Uterus (tissue), 4 donors: Measurements from ENCODE around the gene DGKD. TPM values are rescaled to one million over a fixed set of nuclear protein-coding genes. Genes with fewer than 3 reads are reported as not detected.

Experiments used
- DNase-seq, 2 donors: peaks; one replicate each; pipeline ENCODE4 v3.0.0-alpha.2; 2019 to 2020
- H3K27ac ChIP-seq, 2 donors: fragments of 200-600 bp; sonication (generic); 1 replicate in 1 of 2; 2 replicates in 1 of 2; pipeline ENCODE4 v1.5.1; 2016 to 2018
- H3K27me3 ChIP-seq, 2 donors: fragments of 200-600 bp; sonication (generic); one replicate each; pipeline ENCODE4 v1.5.1; 2018 to 2019; ENCODE audit warnings: control low read depth in 1 of 2
- H3K36me3 ChIP-seq, 2 donors: fragments of 200-600 bp; sonication (generic); one replicate each; pipeline ENCODE4 v1.5.1; 2019; ENCODE audit warnings: control low read depth in 1 of 2
- H3K4me1 ChIP-seq, 2 donors: fragments of 200-600 bp; sonication (generic); one replicate each; pipeline ENCODE4 v1.5.1; 2018 to 2019; ENCODE audit warnings: control low read depth in 1 of 2
- H3K4me3 ChIP-seq, 2 donors: fragments of 200-600 bp; sonication (generic); 1 replicate in 1 of 2; 2 replicates in 1 of 2; pipeline ENCODE4 v1.5.1; 2018 to 2019; ENCODE audit warnings: mild to moderate bottlenecking in 1 of 2
- H3K9me3 ChIP-seq, 2 donors: fragments of 200-600 bp; sonication (generic); one replicate each; pipeline ENCODE4 v1.5.1; 2019; ENCODE audit warnings: control low read depth in 1 of 2
- POLR2A ChIP-seq, 2 donors: fragments of 450-650 bp; IDR thresholded peaks; one replicate each; pipeline ENCODE4 v1.6.1; 2016; ENCODE audit warnings: antibody characterized with exemption in 2 of 2, mild to moderate bottlenecking in 1 of 2, moderate library complexity in 1 of 2
- intact Hi-C: fragments of 100-400 bp; cut with DNase I; formaldehyde crosslinking; loops from one replicate; pipeline ENCODE4 v1.15.1; 2023; ENCODE audit warnings: low total_unique reads
- total RNA-seq, 4 donors: library from RNA; depleted of rRNA in 3 of 4; stranded (reverse); fragments of >200 nt in 3 of 4; gene quantifications; one replicate each; pipeline versions ENCODE4 v1.1.0 to v1.2.4, GENCODE V29; 2014 to 2023
- TF ChIP-seq, protein P1 (sequence below), 4 experiments: fragments of 200-600 bp in 2 of 4; fragments of 450-650 bp in 2 of 4; sonication (generic) in 2 of 4; IDR thresholded peaks; one replicate each; pipeline ENCODE4 v1.5.1; 2016 to 2019; ENCODE audit warnings: antibody characterized with exemption in 4 of 4, mild to moderate bottlenecking in 2 of 4, moderate library complexity in 1 of 4
- donor health status: DM: yes; HTN: yes; CAD: no.

The DGKD gene
- total RNA-seq, 4 donors from 2014 or later: 5.0 to 46.1 (median 28.0) TPM

DNA sequence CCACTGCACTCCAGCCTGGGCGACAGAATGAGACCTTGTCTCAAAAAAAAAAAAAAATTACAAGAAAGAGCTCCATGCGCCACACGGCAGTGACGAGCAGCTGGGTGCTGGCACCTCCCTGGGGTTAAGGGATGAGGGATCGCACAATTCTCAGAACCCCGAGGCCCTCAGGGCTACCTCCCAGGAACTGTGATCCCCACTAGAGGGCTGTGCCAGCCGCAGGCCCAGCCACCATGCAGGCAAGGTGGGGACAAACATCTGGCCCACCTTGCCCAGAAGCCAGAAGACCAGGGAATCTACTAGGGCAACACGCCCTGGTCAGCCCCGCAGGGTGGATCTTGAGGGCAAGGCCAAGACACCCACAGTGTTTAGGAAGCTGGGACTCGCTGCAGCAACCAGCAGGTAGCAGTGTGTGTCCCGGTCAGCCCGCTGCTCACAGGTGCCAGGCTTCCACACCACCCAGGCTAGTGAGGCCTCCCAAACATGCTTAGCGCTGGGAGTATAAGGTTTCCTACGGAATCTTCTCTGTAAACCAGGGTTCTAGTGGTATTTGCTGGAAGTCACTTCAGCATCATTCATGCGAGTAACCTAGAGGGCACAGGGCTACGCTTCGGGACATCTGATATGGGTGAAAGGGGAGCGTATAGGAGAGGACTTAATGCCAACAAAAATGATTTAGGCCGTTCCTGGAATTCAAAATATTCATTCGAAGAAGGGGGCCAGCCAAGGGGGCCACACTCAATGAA, 39.9 kb upstream of the DGKD start:
- Histone ChIP-seq H3K36me3 (no peaks in the 10 kb centered on the region), H3K27me3 (no peaks in the 10 kb centered on the region), H3K4me3 (no peak overlapping the region), H3K4me1 (no peaks in the 10 kb centered on the region), H3K9me3 (no peaks in the 10 kb centered on the region), H3K27ac (no peak overlapping the region)
- intact Hi-C loops: no loop called here
- DNase-seq: no peak
- no peak for TF ChIP-seq POLR2A (IDR thresholded peaks at IDR 0.05)
- TF ChIP-seq, protein P1, sequence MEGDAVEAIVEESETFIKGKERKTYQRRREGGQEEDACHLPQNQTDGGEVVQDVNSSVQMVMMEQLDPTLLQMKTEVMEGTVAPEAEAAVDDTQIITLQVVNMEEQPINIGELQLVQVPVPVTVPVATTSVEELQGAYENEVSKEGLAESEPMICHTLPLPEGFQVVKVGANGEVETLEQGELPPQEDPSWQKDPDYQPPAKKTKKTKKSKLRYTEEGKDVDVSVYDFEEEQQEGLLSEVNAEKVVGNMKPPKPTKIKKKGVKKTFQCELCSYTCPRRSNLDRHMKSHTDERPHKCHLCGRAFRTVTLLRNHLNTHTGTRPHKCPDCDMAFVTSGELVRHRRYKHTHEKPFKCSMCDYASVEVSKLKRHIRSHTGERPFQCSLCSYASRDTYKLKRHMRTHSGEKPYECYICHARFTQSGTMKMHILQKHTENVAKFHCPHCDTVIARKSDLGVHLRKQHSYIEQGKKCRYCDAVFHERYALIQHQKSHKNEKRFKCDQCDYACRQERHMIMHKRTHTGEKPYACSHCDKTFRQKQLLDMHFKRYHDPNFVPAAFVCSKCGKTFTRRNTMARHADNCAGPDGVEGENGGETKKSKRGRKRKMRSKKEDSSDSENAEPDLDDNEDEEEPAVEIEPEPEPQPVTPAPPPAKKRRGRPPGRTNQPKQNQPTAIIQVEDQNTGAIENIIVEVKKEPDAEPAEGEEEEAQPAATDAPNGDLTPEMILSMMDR (IDR thresholded peaks at IDR 0.05): no peak

DNA sequence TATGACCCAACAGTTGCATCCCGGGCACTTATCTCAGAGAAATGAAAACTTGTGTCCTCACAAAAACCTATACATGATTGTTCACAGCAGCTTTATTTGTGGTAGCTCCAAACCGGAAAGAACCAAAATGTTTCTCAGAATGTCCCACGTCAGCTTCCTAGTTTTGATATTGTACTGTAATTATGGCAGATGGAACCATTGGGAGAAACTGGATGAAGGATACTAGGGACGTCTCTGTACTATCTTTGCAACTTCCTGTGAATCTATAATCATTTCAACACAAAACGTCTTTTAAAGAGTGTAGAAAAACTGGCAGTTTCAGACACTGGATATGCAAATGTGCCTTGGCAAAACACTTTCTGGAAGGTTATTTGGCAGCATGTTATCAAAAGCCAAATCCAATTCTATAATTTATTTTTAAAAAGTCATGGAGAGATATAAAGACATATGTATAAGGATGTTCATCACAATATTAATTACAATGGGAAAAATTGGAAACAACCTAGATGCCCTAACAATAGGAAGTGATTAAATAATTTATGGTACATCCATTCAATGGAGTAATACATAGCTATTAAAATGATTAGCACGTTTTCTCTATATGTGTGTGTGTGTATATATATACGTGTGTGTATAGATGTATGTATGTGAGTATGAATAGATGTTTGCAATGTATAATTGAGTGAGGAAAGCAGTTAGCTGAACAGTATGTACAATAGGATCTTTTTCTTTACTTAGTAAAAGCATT, 36.9 kb upstream of the DGKD start:
- no peak overlapping the region for H3K27ac ChIP-seq
- intact Hi-C loops: no loop called here
- DNase-seq: no peak

DNA sequence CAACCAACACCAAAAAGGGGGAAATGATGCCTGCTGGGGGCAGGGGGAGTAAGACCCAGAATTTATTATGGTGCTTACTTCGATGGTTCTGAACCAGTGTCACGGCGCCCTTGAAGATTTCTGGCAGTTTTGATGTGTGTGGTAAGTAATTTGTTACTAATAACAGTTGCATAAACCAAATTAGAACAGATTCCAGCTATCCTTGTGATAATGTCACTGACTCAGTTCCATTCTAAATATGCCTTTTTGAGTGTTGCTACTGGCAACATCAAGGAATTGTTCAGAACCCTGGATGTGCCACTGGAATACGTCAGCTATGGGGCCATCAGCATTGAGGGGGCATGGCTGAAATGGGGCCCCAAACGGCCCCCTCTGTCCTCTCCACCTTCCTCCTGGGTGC, 35.0 kb upstream of the DGKD start:
- TF ChIP-seq POLR2A (IDR thresholded peaks at IDR 0.05): no peak
- TF ChIP-seq, protein P1 (IDR thresholded peaks at IDR 0.05): no peak
- no peaks in the 10 kb centered on the region for H3K36me3 ChIP-seq
- no peaks in the 10 kb centered on the region for H3K4me1 ChIP-seq
- H3K4me3 ChIP-seq: no peak overlapping the region
- intact Hi-C loops: no loop called here
- no peaks in the 10 kb centered on the region for H3K27me3 ChIP-seq
- no peak overlapping the region for H3K27ac ChIP-seq
- no peak for DNase-seq
- no peaks in the 10 kb centered on the region for H3K9me3 ChIP-seq

More for the DNA sequence above, 36.9 kb upstream of the DGKD start:
- no peak for TF ChIP-seq POLR2A (IDR thresholded peaks at IDR 0.05)
- TF ChIP-seq, protein P1 (IDR thresholded peaks at IDR 0.05): no peak
- no peaks in the 10 kb centered on the region for H3K9me3 ChIP-seq
- H3K36me3 ChIP-seq: no peaks in the 10 kb centered on the region
- no peaks in the 10 kb centered on the region for H3K27me3 ChIP-seq
- no peaks in the 10 kb centered on the region for H3K4me1 ChIP-seq
- no peak overlapping the region for H3K4me3 ChIP-seq

DNA sequence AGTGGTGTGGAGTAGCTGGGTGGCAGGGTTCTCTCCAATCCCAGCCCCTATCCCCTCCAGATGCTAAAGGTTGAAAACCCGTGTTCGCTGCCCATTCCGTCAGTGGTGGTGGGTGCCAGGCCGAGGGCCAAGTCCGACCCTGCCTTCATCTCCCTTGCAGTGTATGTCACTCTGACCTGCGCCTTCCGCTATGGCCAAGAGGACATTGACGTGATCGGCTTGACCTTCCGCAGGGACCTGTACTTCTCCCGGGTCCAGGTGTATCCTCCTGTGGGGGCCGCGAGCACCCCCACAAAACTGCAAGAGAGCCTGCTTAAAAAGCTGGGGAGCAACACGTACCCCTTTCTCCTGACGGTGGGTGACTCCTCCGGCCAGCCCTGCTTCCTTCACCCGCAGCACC, 33.8 kb upstream of the DGKD start:
- H3K9me3 ChIP-seq: no peaks in the 10 kb centered on the region
- intact Hi-C loops: no loop called here
- DNase-seq: no peak
- H3K36me3 ChIP-seq: no peaks in the 10 kb centered on the region
- H3K4me3 ChIP-seq: no peak overlapping the region
- no peaks in the 10 kb centered on the region for H3K4me1 ChIP-seq
- H3K27ac ChIP-seq: no peak overlapping the region
- no peak for TF ChIP-seq POLR2A (IDR thresholded peaks at IDR 0.05)
- TF ChIP-seq, protein P1 (IDR thresholded peaks at IDR 0.05): no peak
- H3K27me3 ChIP-seq: no peaks in the 10 kb centered on the region

DNA sequence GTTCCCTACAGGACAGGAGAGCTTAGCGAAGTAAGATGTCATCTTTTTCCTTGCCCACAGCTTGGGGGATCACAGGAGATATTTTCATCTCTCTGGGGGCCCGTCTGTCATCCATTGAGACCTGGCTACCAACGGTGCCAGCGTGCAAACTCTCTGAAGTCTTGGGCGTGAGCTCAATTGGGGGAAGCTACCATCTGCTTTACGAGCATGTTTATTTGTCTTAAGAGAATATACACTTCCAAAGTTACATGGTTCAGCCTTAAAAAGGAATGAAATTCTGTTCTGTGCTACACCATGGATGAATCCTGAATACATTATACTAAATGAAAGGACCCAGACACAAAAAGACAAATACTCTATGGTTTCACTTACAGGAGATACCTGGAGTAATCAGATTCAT, 33.1 kb upstream of the DGKD start:
- no peaks in the 10 kb centered on the region for H3K27me3 ChIP-seq
- intact Hi-C loops: no loop called here
- DNase-seq: no peak

More for the DNA sequence above, 33.1 kb upstream of the DGKD start:
- Histone ChIP-seq H3K4me3 (no peak overlapping the region), H3K27ac (no peak overlapping the region), H3K4me1 (no peaks in the 10 kb centered on the region), H3K36me3 (no peaks in the 10 kb centered on the region), H3K9me3 (no peaks in the 10 kb centered on the region)
- TF ChIP-seq POLR2A (IDR thresholded peaks at IDR 0.05): no peak
- TF ChIP-seq, protein P1 (IDR thresholded peaks at IDR 0.05): no peak
